NCI-H1436 treated with DMSO at 0.1 percent for 48 hours (cell line): ENCODE results near the gene ZNF41.
A peak's percentile ranks its signal among the peaks of the same experiment; 100 is the strongest.
"Not testable (repeated sequence)": the region's sequence is repeated elsewhere in the genome, so short reads cannot be mapped to it uniquely, and the experiment has no call there.

Experiments used
- DNase-seq: peaks from one replicate; lab custom pipeline; 2025; lab: John Stamatoyannopoulos, UW

ZNF41 gene

GRCh38 chrX:47482512-47483305, at the start of gene ZNF41:
ZNF41 (minus strand) TSS chrX:47483222; CDS start chrX:47467481, 15,741 bp downstream.
- DNase-seq = peak; percentile 69

DNA sequence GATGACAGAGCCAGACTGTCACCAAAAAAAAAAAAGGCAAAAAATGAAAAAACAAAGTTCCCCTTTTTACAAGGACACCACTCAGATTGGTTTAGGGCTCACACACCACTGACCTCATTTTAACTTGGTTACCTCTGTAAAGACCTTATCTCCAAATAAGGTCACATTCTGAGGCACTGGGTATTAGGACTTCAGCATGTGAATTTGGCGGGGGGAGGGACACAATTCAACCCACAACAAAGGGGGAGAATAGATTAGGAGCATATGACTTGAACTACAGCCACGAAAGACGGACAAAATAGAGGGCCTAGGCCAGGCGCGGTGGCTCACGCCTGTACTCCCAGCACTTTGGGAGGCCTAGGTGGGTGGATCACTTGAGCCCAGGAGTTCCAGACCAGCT, 47.0 kb upstream of the ZNF41 start:
- DNase-seq = no peak

DNA sequence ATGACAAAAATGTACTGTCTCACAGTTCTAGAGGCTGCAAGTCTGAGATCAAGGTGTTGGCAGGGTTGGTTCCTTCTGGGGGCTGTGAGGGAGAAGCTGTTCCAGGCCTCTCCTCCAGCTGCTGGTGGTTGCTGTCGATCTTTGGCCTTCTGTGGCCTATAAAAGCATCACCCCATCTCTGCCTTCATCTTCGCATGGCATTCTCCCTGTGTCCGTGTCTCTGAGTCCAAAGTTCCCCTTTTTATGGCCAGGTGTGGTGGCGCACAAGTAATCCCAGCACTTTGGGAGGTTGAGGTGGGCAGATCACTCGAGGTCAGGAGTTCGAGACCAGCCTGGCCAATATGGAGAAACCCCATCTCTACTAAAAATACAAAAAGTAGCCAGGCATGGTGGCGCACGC, 46.5 kb upstream of the ZNF41 start:
- no peak for DNase-seq

DNA sequence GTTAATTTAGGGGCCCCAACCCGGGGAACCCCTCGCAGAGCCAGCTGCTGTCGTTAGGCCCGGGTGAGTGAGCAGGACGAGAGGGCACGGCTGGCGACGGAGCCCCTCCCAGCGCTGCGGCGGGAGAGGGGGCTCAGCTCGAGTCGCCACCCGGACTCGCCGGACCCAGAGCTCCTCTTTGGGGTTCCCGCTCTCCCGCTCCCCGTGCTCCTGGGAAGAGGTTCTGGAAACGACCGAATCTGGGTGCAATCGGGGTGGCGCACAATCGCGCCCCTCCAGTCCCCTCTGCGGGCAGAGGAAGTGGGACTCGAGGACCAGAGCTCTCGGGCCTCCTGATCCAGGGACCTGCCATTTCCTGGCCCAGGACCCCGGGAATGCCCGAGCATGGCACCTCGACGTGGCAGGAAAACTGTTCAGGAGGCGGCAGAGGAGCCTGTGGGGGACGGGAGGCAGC, 40.7 kb upstream of the ZNF41 start:
- DNase-seq = no peak

- DNase-seq = no peak
Measured at GRCh38 chrX:47523297-47523696, 40.3 kb upstream of the ZNF41 start.

DNA sequence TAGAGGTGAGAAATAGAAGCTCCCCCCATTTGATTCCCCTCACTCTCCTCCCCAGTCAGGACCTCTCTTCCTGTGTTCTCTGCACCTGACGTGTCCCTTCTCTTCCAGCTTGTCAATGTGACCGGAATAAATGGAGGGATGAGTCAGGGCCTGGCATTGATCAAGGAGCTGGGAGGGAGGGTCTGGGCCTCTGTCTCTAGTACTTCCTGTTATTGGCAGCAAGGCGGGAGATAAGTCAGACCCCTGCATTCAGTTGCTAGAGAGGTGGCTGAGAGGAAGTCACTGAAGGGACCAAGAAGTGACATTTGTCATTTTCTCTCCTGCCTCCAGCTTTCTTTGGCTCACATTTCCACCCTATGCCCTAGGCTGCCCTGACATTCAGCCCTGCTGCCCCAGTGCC, 35.1 kb upstream of the ZNF41 start:
- no peak for DNase-seq

GRCh38 chrX:47515941-47516665, 33.1 kb upstream of the ZNF41 start:
- no peak for DNase-seq

- no peak for DNase-seq
Measured at GRCh38 chrX:47514533-47515235, 31.7 kb upstream of the ZNF41 start.

GRCh38 chrX:47513034-47513965, 30.3 kb upstream of the ZNF41 start:
- not testable (repeated sequence) for DNase-seq

GRCh38 chrX:47512383-47512782, 29.4 kb upstream of the ZNF41 start:
- DNase-seq = not testable (repeated sequence)

GRCh38 chrX:47507153-47507867, 24.3 kb upstream of the ZNF41 start:
- no peak for DNase-seq

GRCh38 chrX:47503151-47503550, 20.1 kb upstream of the ZNF41 start:
- DNase-seq = no peak

- no peak for DNase-seq
Measured at GRCh38 chrX:47502316-47503125, 19.5 kb upstream of the ZNF41 start.

DNA sequence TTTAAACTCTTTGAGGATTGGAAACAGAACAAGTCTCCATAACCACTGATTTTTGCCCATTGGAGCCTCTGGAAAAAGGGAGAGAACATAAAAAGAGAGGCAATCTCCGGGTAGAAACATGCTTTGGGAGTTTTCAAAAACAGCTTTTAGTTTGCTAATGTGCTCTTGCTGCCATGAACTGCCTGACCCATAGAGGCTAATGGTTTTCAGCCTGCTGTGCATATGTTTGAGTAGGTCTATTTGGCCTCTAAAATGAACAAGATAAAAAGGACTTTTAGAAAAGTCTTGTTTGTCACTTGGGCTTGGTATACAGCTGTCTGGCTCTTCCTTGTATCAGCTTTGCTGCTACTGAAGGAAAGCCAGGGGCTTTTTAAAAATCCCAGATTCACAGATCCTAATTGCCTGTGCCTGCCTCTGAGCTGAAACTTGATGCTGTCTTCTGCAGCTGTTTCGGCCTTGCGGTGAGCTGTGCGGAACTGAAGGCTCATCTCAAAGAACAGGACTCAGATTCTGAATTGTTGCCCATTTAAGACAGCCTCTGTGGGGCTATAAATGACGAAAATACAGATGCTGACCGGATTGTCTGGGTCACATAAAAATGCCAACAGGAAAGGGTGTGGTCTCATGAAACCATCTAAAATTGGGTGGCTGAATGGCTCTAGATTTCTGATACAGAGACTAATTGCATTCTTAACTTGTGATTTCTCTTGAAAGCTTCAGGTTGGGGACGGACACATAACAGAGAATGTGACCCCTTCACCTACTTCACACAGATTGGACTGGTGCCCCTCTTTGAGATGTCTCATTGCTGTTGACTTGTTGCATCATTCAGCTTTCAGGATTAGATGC, 18.4 kb upstream of the ZNF41 start:
- DNase-seq = no peak

- DNase-seq = no peak
Measured at GRCh38 chrX:47500554-47500953, 17.5 kb upstream of the ZNF41 start.

DNA sequence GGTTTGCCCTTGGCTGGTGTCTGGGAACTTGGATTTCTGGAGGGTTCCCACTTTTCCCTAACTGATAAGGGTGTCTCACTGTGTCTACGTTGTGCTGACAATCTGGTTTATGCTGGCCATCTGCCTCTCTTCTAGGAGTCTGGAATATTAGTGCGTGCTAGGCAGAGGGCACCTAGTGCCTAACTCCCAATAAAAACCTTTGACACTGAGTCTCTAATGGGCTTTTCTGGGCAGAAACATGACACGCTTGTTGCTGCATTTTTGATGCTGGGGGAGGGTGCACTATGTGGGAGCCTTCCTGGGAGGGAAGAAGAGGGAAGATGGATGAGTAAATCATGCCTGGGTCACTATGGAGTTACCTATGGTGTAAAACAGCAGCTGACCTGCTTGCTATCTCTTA, 16.3 kb upstream of the ZNF41 start:
- no peak for DNase-seq

DNA sequence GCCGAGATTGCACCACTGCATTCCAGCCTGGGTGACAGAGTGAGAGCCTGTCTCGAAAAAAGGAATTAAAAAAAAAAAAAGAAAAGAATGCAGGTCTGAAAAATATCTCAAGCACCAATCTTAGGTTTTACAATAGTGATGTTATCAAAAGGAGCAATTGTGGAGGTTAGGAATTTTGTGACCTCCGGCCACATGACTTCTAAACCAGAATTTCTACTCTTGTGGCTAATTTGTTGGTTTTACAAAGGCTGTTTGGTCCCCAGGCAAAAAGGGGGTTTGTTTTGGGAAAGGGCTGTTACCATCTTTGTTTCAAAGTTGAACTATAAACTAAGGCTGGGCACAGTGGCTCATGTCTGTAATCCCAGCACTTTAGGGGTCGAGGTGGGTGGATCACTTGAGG, 15.4 kb upstream of the ZNF41 start:
- DNase-seq = no peak

GRCh38 chrX:47497271-47497888, 14.4 kb upstream of the ZNF41 start:
- DNase-seq = no peak

DNA sequence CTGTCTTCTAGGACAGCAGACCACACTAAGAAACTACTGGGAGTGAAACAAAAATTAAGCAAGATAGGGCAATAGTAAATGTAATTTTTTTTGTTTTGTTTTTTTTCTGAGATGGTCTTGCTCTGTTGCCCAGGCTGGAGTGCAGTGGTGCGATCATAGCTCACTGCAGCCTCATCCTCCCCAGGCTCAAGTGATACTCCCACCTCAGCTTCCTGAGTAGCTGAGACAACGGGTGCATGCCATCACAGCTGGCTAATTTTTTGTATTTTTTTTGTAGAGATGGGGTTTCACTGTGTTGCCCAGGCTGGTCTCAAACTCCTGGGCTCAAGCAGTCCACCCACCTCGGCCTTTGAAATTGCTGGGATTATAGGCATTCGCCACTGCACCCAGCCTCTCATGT, 9.1 kb upstream of the ZNF41 start:
- DNase-seq = not testable (repeated sequence)
